Suprapubic skin (tissue), 4 donors: ENCODE measurements around the gene MBD3L5.

Experiments used
- CTCF ChIP-seq, 2 donors: fragments of 200-600 bp in 1 of 2; fragments of 450-650 bp in 1 of 2; sonication (generic) in 1 of 2; IDR thresholded peaks; one replicate each; pipeline ENCODE4 v1.5.1; 2016 to 2019; ENCODE audit warnings: antibody characterized with exemption in 2 of 2, mild to moderate bottlenecking in 1 of 2, moderate library complexity in 1 of 2
- POLR2A ChIP-seq, 2 donors: fragments of 450-650 bp; IDR thresholded peaks; one replicate each; pipeline ENCODE4 v1.6.1; 2017; ENCODE audit warnings: antibody characterized with exemption in 2 of 2, mild to moderate bottlenecking in 2 of 2, moderate library complexity in 2 of 2
- POLR2AphosphoS5 ChIP-seq, 3 donors: sonication (generic); formaldehyde crosslinking; IDR thresholded peaks; one replicate each; pipeline ENCODE4 v1.6.1; 2017; ENCODE audit warnings: antibody characterized with exemption in 3 of 3

- no peak for TF ChIP-seq CTCF (IDR thresholded peaks at IDR 0.05)
- no peak for TF ChIP-seq POLR2AphosphoS5 (IDR thresholded peaks at IDR 0.05)
- TF ChIP-seq POLR2A (IDR thresholded peaks at IDR 0.05), result no peak
Observed at GRCh38 chr19:7004313-7004931, 26.0 kb upstream of the MBD3L5 start.
